Measurements from ENCODE around the gene TMEM86A. TPM values are rescaled to one million over a fixed set of nuclear protein-coding genes. Genes with fewer than 3 reads are reported as not detected.

The TMEM86A gene
- total RNA-seq: 0.53 and 0.86 TPM in 2 replicates

GRCh38 chr11:18698341-18699268 is at the start of gene TMEM86A:
TSS of gene TMEM86A (plus strand) at chr11:18698779. CDS start at chr11:18698887, 108 bp downstream.

GRCh38 chr11:18726040-18726439 is 27.5 kb downstream of the TMEM86A start, which contains the start of gene IGSF22:
TSS of gene IGSF22 (minus strand) at chr11:18726188. CDS start at chr11:18724236, 1,952 bp downstream.

Other genes with a start within 250 kb of the TMEM86A start
- not detected in 2 replicates for gene LDHAL6A, start 242.9 kb upstream of the TMEM86A start, total RNA-seq
- gene TSG101, start 171.8 kb upstream of the TMEM86A start, total RNA-seq: 70.6 and 103 TPM in 2 replicates
- gene UEVLD, start 110.0 kb upstream of the TMEM86A start, total RNA-seq: 25.2 and 50.5 TPM in 2 replicates
- not detected in 2 replicates for gene MISFA, start 99.0 kb upstream of the TMEM86A start, total RNA-seq
- 10.6 and 13.5 TPM in 2 replicates for gene SPTY2D1, start 64.4 kb upstream of the TMEM86A start, total RNA-seq
- gene IGSF22, start 27.4 kb downstream of the TMEM86A start, total RNA-seq: not detected in 2 replicates
- not detected in 2 replicates for gene PTPN5, start 93.0 kb downstream of the TMEM86A start, total RNA-seq
- gene MRGPRX1, start 240.6 kb downstream of the TMEM86A start, total RNA-seq: not detected in 2 replicates